ENCODE data around the gene DNER. TPM values are rescaled to one million over a fixed set of nuclear protein-coding genes. Genes with fewer than 3 reads are reported as not detected.
"Not testable (repeated sequence)": the region's sequence is repeated elsewhere in the genome, so short reads cannot be mapped to it uniquely, and the experiment has no call there.

DNER gene
- polyA plus RNA-seq (ENCODE audit: insufficient read length in 4 of 4) = 10 to 100 TPM; 70.9 to 73.5 (median 72.1) TPM

- no peak for DNase-seq (ENCODE audit: low read depth in 4 of 4, low spot score in 3 of 4)
Observed at GRCh38 chr2:229714080-229714735, at the start of gene DNER. Gene DNER (minus strand): TSS chr2:229714555. CDS start chr2:229714423, 132 bp downstream.

DNA sequence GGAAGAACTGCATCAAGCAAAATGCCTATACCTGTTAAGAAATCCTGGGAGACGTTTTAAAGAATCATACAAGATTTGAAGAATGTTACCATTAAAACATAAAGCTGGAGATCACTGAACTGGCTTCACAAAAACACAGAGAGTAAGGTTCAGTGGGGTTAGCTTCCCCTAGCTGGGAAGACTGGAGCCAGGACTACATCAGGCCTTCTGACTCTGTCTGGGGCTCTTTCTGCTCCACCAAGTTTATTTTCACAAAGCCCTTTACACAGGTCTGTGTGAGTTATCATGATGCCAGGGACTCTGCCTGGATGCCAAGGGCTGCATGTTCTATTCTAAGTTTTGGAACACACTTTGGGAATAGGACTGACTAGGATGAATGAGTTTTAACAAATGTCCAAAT, 47.3 kb upstream of the DNER start:
- no peak for DNase-seq (ENCODE audit: low read depth in 4 of 4, low spot score in 3 of 4)

DNA sequence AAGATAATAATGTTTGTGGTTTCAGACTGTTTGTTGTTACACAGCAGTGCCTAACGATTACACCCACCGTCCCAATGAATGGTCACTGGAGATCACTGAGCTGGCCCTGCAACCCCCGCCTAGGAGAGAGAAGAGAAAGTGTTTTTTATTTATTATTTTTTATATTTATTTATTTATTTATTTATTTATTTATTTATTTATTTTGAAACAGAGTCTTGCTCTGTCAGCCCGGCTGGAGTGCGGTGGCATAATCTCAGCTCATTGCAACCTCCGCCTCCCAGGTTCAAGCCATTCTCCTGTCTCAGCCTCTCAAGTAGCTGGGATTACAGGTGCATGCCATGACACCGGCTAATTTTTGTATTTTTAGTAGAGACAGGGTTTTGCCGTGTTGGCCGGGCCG, 43.1 kb upstream of the DNER start:
- DNase-seq (ENCODE audit: low read depth in 4 of 4, low spot score in 3 of 4) = not testable (repeated sequence)

DNA sequence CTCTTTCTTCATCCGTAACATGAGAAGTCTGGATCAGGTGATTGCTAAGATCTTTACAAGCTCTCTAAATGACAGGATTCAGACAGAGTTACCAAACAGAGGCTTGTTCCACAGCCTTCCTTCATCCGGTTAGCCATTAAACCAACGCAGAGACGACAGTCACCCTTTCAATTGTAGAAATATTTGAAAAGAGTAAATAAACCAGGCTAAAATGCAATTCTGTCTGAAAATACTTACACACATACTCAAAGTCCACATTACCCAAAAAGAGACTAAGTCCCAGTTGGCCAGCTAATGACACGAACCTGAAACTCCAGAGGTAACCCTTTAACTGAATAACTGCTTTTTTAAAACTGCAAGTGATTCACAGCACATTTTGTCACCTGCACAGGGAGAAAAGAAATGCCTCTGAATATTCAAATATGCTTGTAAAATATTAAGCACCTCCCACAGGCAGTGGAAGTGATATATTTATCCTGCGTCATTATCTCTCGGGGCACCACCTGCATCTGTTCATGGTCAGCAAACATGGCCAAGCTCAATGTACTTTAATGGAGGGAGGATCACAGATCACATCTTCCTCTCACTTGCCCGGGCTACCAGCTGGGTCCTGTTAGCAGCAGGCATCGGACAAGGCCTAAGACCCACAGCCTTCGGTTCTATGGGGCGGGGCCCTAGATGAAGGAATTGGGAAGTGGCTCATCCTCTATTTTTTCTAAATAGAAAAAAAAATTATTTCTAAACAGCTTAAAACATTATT, 38.8 kb upstream of the DNER start:
- DNase-seq (ENCODE audit: low read depth in 4 of 4, low spot score in 3 of 4) = no peak

DNA sequence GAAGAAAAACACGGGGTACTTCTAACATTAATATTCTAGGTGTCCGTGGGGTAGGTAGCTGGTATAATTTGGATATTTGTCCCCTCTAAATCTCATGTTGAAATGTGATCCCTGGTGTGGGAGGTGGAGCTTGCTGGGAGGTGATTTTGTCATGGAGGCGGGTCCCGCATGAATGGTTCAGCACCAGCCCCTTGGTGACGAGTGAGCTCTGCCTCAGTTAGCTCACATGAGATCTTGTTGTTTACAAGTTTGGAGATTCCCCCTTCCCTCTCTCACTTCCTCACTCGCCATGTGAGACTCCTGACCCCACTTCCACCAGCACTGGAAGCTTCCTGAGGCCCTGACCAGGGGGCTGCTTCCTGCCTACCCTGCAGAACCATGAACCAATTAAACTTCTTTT, 35.4 kb upstream of the DNER start:
- no peak for DNase-seq (ENCODE audit: low read depth in 4 of 4, low spot score in 3 of 4)

- DNase-seq (ENCODE audit: low read depth in 4 of 4, low spot score in 3 of 4) = no peak
Observed at GRCh38 chr2:229748950-229749349, 34.6 kb upstream of the DNER start.

GRCh38 chr2:229742691-229743090, 28.3 kb upstream of the DNER start:
- not testable (repeated sequence) for DNase-seq (ENCODE audit: low read depth in 4 of 4, low spot score in 3 of 4)

DNA sequence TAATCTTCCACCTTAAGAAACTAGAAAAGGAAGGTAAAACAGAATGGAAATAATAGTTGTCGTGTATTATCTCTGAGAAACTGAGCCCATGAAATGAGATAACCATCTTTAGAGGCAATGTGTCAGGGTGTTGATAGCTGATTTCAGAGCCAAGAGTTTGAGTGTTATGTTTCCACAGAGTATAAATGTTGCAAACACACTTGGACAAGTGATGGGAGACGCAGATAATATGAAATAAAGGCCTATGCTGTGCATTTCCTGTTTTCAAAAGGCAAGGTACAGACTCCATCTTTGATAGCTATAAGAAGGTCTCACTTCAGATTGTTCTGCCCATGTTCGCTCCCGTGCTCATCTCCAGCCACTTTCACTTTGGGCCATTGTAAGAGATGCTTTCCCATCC, 25.9 kb upstream of the DNER start:
- DNase-seq (ENCODE audit: low read depth in 4 of 4, low spot score in 3 of 4) = no peak

DNA sequence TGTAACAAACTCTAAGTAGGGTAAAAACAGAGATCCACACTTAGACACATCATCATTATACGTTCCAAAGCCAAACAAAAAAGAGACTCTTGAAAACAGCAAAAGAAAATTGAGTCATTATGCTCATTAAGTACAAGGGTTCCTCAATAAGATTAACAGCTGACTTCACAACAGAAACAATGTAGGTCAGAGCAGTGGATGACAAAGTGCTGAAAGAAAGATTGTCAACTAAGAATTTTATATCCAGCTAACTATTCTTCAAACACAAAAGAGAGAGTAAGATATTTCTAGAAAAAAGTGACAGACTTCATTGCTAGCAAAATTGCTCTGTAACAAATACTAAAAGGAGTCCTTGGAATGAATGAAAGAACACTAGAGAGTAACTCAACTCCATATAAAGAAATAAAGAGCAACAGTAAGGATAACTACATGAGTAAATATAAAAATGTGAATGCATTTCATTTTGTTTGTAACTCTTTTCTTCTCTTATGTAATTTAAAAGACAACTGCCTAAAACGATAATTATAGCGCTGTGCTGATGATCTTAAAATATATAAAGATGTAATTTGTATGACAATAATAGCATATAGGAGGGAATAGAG, 23.8 kb upstream of the DNER start:
- DNase-seq (ENCODE audit: low read depth in 4 of 4, low spot score in 3 of 4) = no peak

DNA sequence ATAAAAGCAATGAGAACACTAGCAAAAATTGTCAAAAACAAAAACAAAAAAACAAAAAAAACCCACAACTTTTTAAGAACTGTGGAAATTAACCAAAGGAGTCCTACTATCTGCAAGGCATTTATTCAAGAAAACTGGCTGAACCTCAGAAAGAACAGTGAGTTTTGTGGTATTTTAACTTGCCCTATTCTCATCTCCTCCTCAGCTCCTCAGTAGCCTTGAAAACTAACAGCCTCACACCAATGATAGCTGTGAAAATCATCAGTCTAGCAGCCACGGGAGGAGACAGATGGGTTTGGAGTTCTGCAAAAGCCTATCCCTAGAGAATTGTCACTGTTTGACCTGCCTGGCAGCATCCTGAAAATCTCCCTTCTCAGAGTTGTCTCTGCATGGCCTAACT, 20.1 kb upstream of the DNER start:
- DNase-seq (ENCODE audit: low read depth in 4 of 4, low spot score in 3 of 4) = no peak

DNA sequence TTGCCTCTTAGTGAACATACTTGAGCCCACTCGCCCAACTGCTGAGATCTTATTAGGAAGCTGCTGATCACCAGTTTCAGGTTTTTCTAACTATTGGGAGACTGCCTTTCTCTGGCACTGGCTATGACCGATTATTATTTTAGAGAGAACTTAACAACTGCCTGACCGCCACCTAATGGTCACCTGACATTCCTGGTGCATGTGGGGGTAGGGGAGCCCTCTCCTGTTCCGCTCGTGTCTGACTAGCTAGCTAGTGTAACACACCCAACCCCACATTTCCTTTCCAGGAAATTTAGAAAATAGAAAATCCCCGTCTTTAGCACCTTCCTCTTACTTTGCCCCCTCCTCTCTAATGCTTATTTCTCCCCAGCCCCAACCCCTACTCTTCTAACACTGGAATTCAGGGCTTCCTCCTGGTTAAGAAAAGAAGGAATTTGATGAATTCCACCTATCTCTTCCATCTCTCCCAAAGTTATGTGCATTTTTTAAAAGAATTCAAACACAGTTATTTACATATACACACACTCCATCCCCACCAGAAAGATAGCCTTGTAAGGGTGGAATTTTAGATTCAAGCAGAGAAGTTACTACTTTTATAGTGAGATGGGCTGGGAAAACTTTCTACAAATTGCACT, 19.4 kb upstream of the DNER start:
- DNase-seq (ENCODE audit: low read depth in 4 of 4, low spot score in 3 of 4) = no peak

DNA sequence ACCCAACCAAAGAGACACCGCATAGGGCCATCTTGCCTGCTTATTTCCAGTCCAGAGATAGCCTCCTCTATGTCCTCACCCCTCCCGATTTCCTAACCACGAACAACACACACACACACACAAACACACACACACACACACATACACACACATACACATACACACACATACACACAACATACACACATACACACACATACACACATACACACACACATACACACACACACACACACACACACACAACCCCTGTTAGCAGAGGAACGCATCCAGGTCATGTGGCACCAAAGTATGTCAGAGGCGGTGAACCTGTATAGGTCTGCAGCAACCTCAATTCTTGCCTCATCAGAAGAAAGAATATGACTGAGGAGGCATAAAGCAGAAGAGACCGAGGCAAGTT, 18.5 kb upstream of the DNER start:
- no peak for DNase-seq (ENCODE audit: low read depth in 4 of 4, low spot score in 3 of 4)

DNA sequence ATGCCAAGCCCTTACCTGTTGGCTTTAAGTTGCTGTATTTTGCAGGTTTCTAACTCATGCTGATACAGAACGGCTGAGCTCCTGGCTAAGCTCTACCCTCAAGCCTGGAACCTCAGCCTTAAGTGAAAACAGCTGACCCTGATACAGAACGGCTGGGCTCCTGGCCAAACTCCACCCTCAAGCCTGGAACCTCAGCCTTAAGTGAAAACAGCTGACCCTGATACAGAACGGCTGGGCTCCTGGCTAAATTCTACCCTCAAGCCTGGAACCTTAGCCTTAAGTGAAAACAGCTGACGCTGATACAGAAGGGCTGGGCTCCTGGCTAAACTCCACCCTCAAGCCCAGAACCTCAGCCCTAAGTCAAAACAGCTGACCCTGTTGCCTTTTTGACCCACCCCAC, 17.6 kb upstream of the DNER start:
- no peak for DNase-seq (ENCODE audit: low read depth in 4 of 4, low spot score in 3 of 4)

DNA sequence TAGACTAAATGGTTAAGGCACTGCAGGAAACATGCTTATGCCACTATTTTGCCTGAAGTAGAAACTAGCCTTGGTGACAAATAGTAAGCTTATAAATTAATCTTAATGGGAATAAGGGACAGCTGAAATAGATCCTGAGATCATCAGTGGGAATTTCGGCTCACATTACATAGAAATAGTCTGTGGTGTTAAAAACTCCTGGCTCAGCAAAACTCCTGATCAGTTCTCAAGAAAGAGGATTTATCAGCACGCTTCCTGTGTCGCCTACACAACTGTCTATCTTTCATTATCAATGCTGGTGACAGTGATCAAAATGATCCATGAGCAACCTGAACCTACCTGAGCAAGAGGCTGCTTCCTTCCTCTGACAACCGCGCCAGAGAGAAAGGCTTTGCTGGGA, 17.0 kb upstream of the DNER start:
- DNase-seq (ENCODE audit: low read depth in 4 of 4, low spot score in 3 of 4) = no peak

DNA sequence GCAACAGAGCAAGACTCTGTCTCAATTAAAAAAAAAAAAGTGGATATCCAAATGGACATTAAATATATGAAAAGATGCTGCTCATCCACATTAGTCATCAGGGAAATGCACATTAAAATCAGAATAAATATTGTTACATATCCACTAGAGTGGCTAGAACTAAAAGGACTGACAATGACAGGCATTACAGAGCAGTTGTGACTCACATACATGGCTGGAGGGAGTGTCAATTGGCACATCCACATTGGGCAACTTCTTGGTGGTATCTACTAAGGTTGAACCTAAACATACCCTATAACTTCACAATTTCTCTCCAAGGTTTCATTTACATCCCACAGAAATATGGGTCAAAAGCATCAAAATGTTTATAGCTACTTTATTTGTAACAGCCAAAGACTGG, 14.0 kb upstream of the DNER start:
- DNase-seq (ENCODE audit: low read depth in 4 of 4, low spot score in 3 of 4) = no peak

DNA sequence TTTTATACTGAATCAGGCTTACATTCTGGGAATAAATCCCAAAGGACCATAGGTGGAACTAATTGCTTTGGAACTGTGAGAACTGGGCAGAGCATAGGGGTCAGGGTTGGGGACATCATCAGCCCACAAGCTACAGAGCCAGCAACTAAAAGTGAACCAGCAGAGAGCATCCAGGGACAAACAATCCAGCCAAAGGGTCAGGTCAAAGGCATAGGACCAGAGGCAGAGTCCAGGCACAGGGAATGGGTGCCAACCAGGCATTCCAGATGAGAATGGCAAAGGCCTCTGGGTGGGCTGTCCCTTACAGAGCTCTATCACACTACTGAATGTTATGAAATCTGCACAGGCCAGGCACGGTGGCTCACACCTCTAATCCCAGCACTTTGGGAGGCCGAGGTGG, 12.3 kb upstream of the DNER start:
- no peak for DNase-seq (ENCODE audit: low read depth in 4 of 4, low spot score in 3 of 4)

- DNase-seq (ENCODE audit: low read depth in 4 of 4, low spot score in 3 of 4) = no peak
Observed at GRCh38 chr2:229725716-229726574, 11.6 kb upstream of the DNER start.

DNA sequence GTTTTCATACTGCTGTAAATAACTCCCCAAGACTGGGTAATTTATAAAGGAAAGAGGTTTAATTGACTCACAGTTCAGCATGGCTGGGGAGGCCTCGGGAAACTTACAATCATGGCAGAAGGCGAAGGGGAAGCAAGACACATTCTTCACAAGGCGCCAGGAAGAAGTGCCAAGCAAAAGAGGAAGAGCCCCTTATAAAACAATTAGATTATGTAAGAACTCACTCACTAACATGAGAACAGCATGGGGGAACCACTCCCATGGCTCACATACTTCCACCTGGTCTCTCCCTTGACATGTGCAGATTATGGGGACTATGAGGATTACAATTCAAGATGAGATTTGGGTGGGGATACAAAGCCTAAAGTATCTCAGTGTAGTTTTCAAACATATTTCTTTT, 8.8 kb upstream of the DNER start:
- not testable (repeated sequence) for DNase-seq (ENCODE audit: low read depth in 4 of 4, low spot score in 3 of 4)

DNA sequence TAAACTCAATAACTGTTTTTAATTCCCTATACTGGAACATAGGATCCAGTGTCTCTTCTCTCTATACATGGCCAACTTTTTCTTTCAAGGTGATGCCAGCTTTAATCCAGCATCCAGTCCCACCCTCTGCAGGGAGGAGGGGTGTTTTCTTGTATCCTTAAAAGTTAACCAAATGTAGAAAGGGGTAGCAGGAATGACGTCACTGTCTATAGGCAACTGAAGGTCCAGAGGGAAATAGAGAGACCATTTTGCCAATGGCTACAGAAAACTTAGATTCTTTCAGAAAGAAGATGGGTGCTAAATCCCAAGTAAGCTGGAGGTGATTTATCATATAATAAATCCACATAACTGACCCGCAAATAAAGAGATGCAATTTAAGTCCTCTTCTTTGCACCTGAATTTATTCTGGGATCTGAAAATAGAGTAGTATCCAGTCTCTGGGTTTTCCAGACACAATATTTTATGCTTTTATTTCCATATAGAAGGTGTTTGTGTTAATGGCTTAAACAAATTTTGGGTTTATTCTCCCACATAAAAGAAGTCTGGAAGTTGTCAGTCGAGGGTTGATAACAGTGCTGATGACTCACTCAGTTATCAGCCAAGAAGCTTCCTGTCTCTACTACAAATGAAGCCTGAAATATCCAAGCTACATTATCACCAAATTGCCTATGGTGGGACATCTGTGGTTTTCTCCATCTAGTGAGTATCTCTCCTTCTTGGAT, 5.7 kb upstream of the DNER start:
- DNase-seq (ENCODE audit: low read depth in 4 of 4, low spot score in 3 of 4) = no peak

DNA sequence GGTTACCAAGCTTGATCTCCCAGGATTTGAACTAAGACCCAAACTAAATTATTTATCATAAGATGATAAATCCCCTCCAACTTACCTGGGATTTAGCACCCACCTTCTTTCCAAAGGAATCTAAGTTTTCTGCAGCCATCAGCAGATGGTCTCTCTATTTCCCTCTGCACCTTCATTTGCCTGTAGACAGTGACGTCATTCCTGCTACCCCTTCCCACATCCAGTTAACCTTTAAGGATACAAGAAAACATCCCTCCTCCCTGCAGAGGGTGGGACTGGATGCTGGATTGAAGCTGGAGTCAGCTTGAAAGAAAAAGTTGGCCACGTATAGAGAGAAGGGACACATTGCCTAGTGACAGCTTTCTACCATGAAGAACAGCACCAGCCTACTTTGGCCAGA, 3.7 kb upstream of the DNER start:
- no peak for DNase-seq (ENCODE audit: low read depth in 4 of 4, low spot score in 3 of 4)
